Measurements from ENCODE around the gene MYH7.

- no peak for TF ChIP-seq POLR2A (IDR thresholded peaks at IDR 0.05; ENCODE audit: low read depth, low read length)
- no peak for TF ChIP-seq POLR2AphosphoS5 (IDR thresholded peaks at IDR 0.05; ENCODE audit: low read depth, low read length)
- no peak for TF ChIP-seq TAF1 (IDR thresholded peaks at IDR 0.05; ENCODE audit: borderline replicate concordance, low read depth, low read length)
These were observed 26.0 kb downstream of the MYH7 start for GRCh38 chr14:23409475-23409874.
